HG02571 (cell line): Measurements from ENCODE around the gene NRAP.

Experiments
- ATAC-seq: cut with Tn5 transposase; IDR thresholded peaks from one replicate; pipeline ENCODE4 v1.9.1; 2021; ENCODE audit warnings: mild to moderate bottlenecking, moderate library complexity; ENCODE audit not compliant: unreplicated experiment

Gene NRAP

GRCh38 chr10:113663908-113664307 is at the start of gene NRAP:
Gene NRAP (minus strand): TSS chr10:113664041. CDS start chr10:113663882, 159 bp downstream.
- no peak for ATAC-seq

GRCh38 chr10:113713640-113713982 is 49.8 kb upstream of the NRAP start:
- ATAC-seq = no peak

GRCh38 chr10:113712755-113713639 is 49.2 kb upstream of the NRAP start:
- ATAC-seq = no peak

GRCh38 chr10:113712024-113712423 is 48.2 kb upstream of the NRAP start:
- no peak for ATAC-seq

GRCh38 chr10:113711142-113711541 is 47.3 kb upstream of the NRAP start:
- no peak for ATAC-seq

GRCh38 chr10:113709221-113709838 is 45.5 kb upstream of the NRAP start:
- no peak for ATAC-seq

- no peak for ATAC-seq
Observed at GRCh38 chr10:113708640-113709039, 44.8 kb upstream of the NRAP start.

GRCh38 chr10:113706623-113707022 is 42.8 kb upstream of the NRAP start:
- no peak for ATAC-seq

- no peak for ATAC-seq
Observed at GRCh38 chr10:113705344-113705652, 41.5 kb upstream of the NRAP start.

GRCh38 chr10:113704637-113705343 is 40.9 kb upstream of the NRAP start:
- ATAC-seq = no peak

- no peak for ATAC-seq
Observed at GRCh38 chr10:113697595-113697994, 33.8 kb upstream of the NRAP start.

GRCh38 chr10:113695691-113696090 is 31.9 kb upstream of the NRAP start:
- ATAC-seq = no peak

- ATAC-seq = no peak
Observed at GRCh38 chr10:113693348-113693747, 29.5 kb upstream of the NRAP start.

- ATAC-seq = no peak
Observed at GRCh38 chr10:113692271-113692670, 28.4 kb upstream of the NRAP start.

- ATAC-seq = no peak
Observed at GRCh38 chr10:113691381-113691780, 27.5 kb upstream of the NRAP start.

- ATAC-seq = no peak
Observed at GRCh38 chr10:113690749-113691148, 26.9 kb upstream of the NRAP start.

- no peak for ATAC-seq
Observed at GRCh38 chr10:113689574-113689973, 25.7 kb upstream of the NRAP start.

GRCh38 chr10:113689057-113689456 is 25.2 kb upstream of the NRAP start:
- ATAC-seq = no peak

GRCh38 chr10:113687037-113687436 is 23.2 kb upstream of the NRAP start:
- ATAC-seq = no peak

GRCh38 chr10:113686028-113686427 is 22.2 kb upstream of the NRAP start:
- ATAC-seq = no peak

- no peak for ATAC-seq
Observed at GRCh38 chr10:113683300-113683699, 19.5 kb upstream of the NRAP start.
